DND-41 (cell line): ENCODE data around the gene SVIL.

Source experiments
- ATAC-seq: fragments of 200-7000 bp; cut with Tn5 transposase; 3 replicates; pipeline ENCODE4 v1.9.1; 2021; ENCODE audit warnings: low read depth; ENCODE audit not compliant: insufficient read depth
- DNase-seq: peaks from one replicate; pipeline ENCODE4 v3.0.0-alpha.2; 2020
- H2AFZ ChIP-seq: 2 replicates; pipeline ENCODE4 v1.6.0; 2012; ENCODE audit warnings: low read depth, low read length
- H3K27ac ChIP-seq: 2 replicates; pipeline ENCODE4 v1.5.1; 2012; ENCODE audit warnings: low read length, inconsistent platforms
- H3K27me3 ChIP-seq: fragments of 200-600 bp; sonication (generic); 2 replicates; pipeline ENCODE4 v1.6.0; 2012; ENCODE audit warnings: low read length, mild to moderate bottlenecking, inconsistent platforms; ENCODE audit not compliant: insufficient read depth, poor library complexity
- H3K36me3 ChIP-seq: 2 replicates; pipeline ENCODE4 v1.5.1; 2012; ENCODE audit warnings: low read length, inconsistent platforms; ENCODE audit not compliant: insufficient read depth
- H3K4me1 ChIP-seq: 2 replicates; pipeline ENCODE4 v1.5.1; 2012; ENCODE audit warnings: mild to moderate bottlenecking, low read length; ENCODE audit not compliant: insufficient read depth
- H3K4me2 ChIP-seq: 2 replicates; pipeline ENCODE4 v1.6.0; 2012; ENCODE audit warnings: mild to moderate bottlenecking, moderate library complexity, low read length, inconsistent platforms; ENCODE audit not compliant: insufficient read depth
- H3K4me3 ChIP-seq, 2 experiments: fragments of 200-600 bp in 1 of 2; shearing (Covaris generic) in 1 of 2; 2 replicates each; pipeline ENCODE4 v1.5.1; 2012 to 2016; ENCODE audit warnings: inconsistent platforms in 2 of 2, low read length in 2 of 2, mild to moderate bottlenecking in 2 of 2, low read depth in 1 of 2, moderate library complexity in 1 of 2
- H3K79me2 ChIP-seq: 2 replicates; pipeline ENCODE4 v1.6.0; 2012; ENCODE audit warnings: low read length, inconsistent platforms; ENCODE audit not compliant: insufficient read depth
- H3K9ac ChIP-seq: 2 replicates; pipeline ENCODE4 v1.6.0; 2012; ENCODE audit warnings: low read depth, mild to moderate bottlenecking, inconsistent platforms, low read length, moderate library complexity
- H3K9me3 ChIP-seq: 2 replicates; pipeline ENCODE4 v1.5.1; 2012; ENCODE audit warnings: low read length, moderate library complexity, mild to moderate bottlenecking, inconsistent platforms; ENCODE audit not compliant: insufficient read depth, severe bottlenecking
- H4K20me1 ChIP-seq: 2 replicates; pipeline ENCODE4 v1.6.0; 2012; ENCODE audit warnings: low read length; ENCODE audit not compliant: insufficient read depth
- EZH2 ChIP-seq: IDR thresholded peaks from 3 replicates; pipeline ENCODE4 v1.6.1; 2012; ENCODE audit warnings: borderline replicate concordance, low read depth, mild to moderate bottlenecking, moderate library complexity, low read length, inconsistent platforms; ENCODE audit not compliant: severe bottlenecking
- TF ChIP-seq, protein P1 (sequence below): IDR thresholded peaks from 2 replicates; pipeline ENCODE4 v1.5.1; 2012; ENCODE audit warnings: borderline replicate concordance, low read length, moderate library complexity, mild to moderate bottlenecking; ENCODE audit not compliant: poor library complexity, severe bottlenecking; ENCODE audit errors: extremely low read depth

SVIL gene

GRCh38 chr10:29666201-29666600 is 31.4 kb upstream of the SVIL start:
- Histone ChIP-seq H3K27me3 (no peaks in the 10 kb centered on the region), H4K20me1 (peaks cover 10% of the 10 kb centered on the region; the same call in 1 of the 2 replicates), H3K79me2 (peaks cover 5% of the 10 kb centered on the region), H3K9ac (no peak overlapping the region), H3K27ac (no peak overlapping the region), H3K4me1 (no peaks in the 10 kb centered on the region), H3K36me3 (peaks cover 3% of the 10 kb centered on the region; the same call in 1 of the 2 replicates), H3K4me3 (no peak overlapping the region), H2AFZ (no peak overlapping the region), H3K9me3 (no peaks in the 10 kb centered on the region), H3K4me2 (no peak overlapping the region)
- ATAC-seq, result no peak
- no peak for DNase-seq
- TF ChIP-seq, protein P1, sequence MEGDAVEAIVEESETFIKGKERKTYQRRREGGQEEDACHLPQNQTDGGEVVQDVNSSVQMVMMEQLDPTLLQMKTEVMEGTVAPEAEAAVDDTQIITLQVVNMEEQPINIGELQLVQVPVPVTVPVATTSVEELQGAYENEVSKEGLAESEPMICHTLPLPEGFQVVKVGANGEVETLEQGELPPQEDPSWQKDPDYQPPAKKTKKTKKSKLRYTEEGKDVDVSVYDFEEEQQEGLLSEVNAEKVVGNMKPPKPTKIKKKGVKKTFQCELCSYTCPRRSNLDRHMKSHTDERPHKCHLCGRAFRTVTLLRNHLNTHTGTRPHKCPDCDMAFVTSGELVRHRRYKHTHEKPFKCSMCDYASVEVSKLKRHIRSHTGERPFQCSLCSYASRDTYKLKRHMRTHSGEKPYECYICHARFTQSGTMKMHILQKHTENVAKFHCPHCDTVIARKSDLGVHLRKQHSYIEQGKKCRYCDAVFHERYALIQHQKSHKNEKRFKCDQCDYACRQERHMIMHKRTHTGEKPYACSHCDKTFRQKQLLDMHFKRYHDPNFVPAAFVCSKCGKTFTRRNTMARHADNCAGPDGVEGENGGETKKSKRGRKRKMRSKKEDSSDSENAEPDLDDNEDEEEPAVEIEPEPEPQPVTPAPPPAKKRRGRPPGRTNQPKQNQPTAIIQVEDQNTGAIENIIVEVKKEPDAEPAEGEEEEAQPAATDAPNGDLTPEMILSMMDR, result no peak
- TF ChIP-seq EZH2, result no peak

- no peaks in the 10 kb centered on the region for H3K27me3 ChIP-seq
- ATAC-seq, result no peak
- H3K36me3 ChIP-seq, result no peaks in the 10 kb centered on the region
- H3K79me2 ChIP-seq, result peaks cover 5% of the 10 kb centered on the region
- no peak overlapping the region for H2AFZ ChIP-seq
- H3K4me1 ChIP-seq, result peaks cover 9% of the 10 kb centered on the region; the same call in 1 of the 2 replicates
- TF ChIP-seq, protein P1, result no peak
- no peak for TF ChIP-seq EZH2
- H3K4me3 ChIP-seq, result no peak overlapping the region
- no peak overlapping the region for H3K9ac ChIP-seq
- H3K4me2 ChIP-seq, result no peak overlapping the region
- H3K27ac ChIP-seq, result no peak overlapping the region
- H4K20me1 ChIP-seq, result peaks cover 17% of the 10 kb centered on the region
- H3K9me3 ChIP-seq, result no peaks in the 10 kb centered on the region
- no peak for DNase-seq
These were observed 28.9 kb upstream of the SVIL start for GRCh38 chr10:29663718-29664117.

DNA sequence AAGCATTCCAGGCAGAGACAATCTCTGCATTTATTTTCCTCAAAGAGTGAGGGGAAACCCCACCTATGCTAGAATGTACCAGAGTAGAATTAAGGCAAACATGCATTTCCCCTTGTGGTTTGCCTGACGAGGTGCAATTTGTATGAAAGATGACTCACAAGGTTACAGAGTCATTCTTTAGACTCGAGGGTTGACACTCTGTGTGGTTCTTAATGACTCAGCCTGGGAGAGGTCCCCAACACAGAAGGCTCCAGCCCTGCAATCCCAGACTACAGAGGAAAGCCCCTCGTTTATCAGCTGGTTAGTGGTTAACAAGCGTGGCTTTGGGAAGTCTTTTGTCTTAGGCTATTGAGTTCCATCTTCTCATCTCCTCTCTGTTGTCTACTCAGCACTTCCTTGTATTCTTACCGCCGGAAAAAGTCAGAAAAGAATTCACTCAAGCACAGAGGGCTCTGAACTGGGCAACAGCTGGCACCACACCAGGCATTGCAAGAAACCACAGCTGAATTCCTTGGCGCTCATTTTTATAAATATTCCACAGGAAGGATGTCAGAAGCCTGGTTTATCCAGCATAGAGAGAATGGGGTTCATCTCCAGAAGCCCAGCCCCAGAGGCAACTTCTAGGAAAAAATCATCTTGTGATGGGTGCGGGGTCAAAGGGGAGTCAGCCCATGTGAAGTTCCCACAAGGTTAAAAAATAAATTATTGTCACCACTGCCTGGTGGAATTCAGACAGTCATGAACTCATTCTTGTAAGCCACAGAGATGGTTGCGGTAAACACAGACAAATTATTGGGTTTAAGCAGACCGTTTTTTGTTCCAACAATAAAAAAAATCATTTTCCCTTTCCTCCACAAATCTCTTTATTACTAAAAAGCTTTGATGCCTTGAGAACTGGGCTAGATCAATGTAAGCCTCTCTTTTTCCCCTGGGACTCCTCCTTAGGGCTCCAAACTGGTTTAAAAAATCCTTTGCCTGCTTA is 24.5 kb upstream of the SVIL start:
- Histone ChIP-seq H3K27ac (peak overlapping the region; percentile 10; the same call in 1 of the 2 replicates), H3K27me3 (no peaks in the 10 kb centered on the region), H3K79me2 (peaks cover 4% of the 10 kb centered on the region), H3K4me3 (no peak overlapping the region), H4K20me1 (peaks cover 18% of the 10 kb centered on the region), H3K4me1 (peaks cover 11% of the 10 kb centered on the region; the same call in 1 of the 2 replicates), H3K4me2 (no peak overlapping the region), H3K9me3 (peaks cover 13% of the 10 kb centered on the region), H3K36me3 (peaks cover 25% of the 10 kb centered on the region), H2AFZ (no peak overlapping the region), H3K9ac (no peak overlapping the region)
- ATAC-seq (peak; percentile 97), DNase-seq (peak; percentile 52)
- no peak for TF ChIP-seq EZH2
- TF ChIP-seq, protein P1, result peak; percentile 20
